Liver (tissue), 9 donors: Measurements from ENCODE around the gene SUSD5. TPM values are rescaled to one million over a fixed set of nuclear protein-coding genes. Genes with fewer than 3 reads are reported as not detected.

Experiments
- DNase-seq: peaks from one replicate; pipeline ENCODE4 v3.0.0-alpha.2; 2017; ENCODE audit warnings: low spot score
- H3K27ac ChIP-seq, 2 donors: one replicate each; pipeline ENCODE4 v1.7.0; 2013; ENCODE audit warnings: inconsistent platforms in 2 of 2, low read length in 2 of 2, control low read depth in 1 of 2, low read depth in 1 of 2, mild to moderate bottlenecking in 1 of 2
- H3K27me3 ChIP-seq, 4 donors: one replicate each; pipeline versions ENCODE4 v1.6.1 to v1.7.0; 2013; ENCODE audit warnings: low read length in 3 of 4, inconsistent platforms in 1 of 4, mild to moderate bottlenecking in 1 of 4, moderate library complexity in 1 of 4; ENCODE audit not compliant: control insufficient read depth in 4 of 4, insufficient read depth in 4 of 4
- H3K36me3 ChIP-seq, 4 donors: one replicate each; pipeline versions ENCODE4 v1.6.1 to v1.7.0; 2013; ENCODE audit warnings: low read length in 3 of 4, mild to moderate bottlenecking in 3 of 4, low read depth in 1 of 4, moderate library complexity in 1 of 4; ENCODE audit not compliant: control insufficient read depth in 4 of 4, insufficient read depth in 3 of 4
- H3K4me1 ChIP-seq, 4 donors: one replicate each; pipeline versions ENCODE4 v1.6.1 to v1.7.0; 2013; ENCODE audit warnings: low read length in 3 of 4, mild to moderate bottlenecking in 3 of 4, moderate library complexity in 1 of 4; ENCODE audit not compliant: control insufficient read depth in 4 of 4, insufficient read depth in 4 of 4
- H3K4me3 ChIP-seq, 3 donors: one replicate each; pipeline versions ENCODE4 v1.6.1 to v1.7.0; 2013; ENCODE audit warnings: low read length in 3 of 3, control low read depth in 1 of 3, low read depth in 1 of 3, mild to moderate bottlenecking in 1 of 3
- H3K9ac ChIP-seq, 2 donors: one replicate each; pipeline ENCODE4 v1.7.0; 2013; ENCODE audit warnings: low read length in 2 of 2, mild to moderate bottlenecking in 2 of 2, moderate library complexity in 2 of 2, control low read depth in 1 of 2, low read depth in 1 of 2
- H3K9me3 ChIP-seq, 4 donors: one replicate each; pipeline versions ENCODE4 v1.6.1 to v1.7.0; 2013; ENCODE audit warnings: low read length in 3 of 4; ENCODE audit not compliant: control insufficient read depth in 4 of 4
- ATF3 ChIP-seq: IDR thresholded peaks from 2 replicates; pipeline ENCODE4 v1.6.1; 2016; ENCODE audit warnings: antibody characterized with exemption
- EGR1 ChIP-seq, 2 donors: IDR thresholded peaks; 2 replicates each; pipeline ENCODE4 v1.6.1; 2016 to 2018; ENCODE audit warnings: antibody characterized with exemption in 2 of 2, low read depth in 2 of 2
- FOXA1 ChIP-seq: IDR thresholded peaks from 2 replicates; pipeline ENCODE4 v1.6.1; 2016; ENCODE audit warnings: antibody characterized with exemption
- FOXA2 ChIP-seq: IDR thresholded peaks from 2 replicates; pipeline ENCODE4 v1.6.1; 2016; ENCODE audit warnings: antibody characterized with exemption
- GABPA ChIP-seq, 2 donors: IDR thresholded peaks in 1 of 2; conservative IDR thresholded peaks in 1 of 2; 2 replicates each; pipeline ENCODE4 v1.6.1; 2016; ENCODE audit warnings: antibody characterized with exemption in 2 of 2, mild to moderate bottlenecking in 1 of 2, moderate library complexity in 1 of 2
- HNF4A ChIP-seq, 2 donors: conservative IDR thresholded peaks; 2 replicates each; pipeline ENCODE4 v1.6.1; 2016; ENCODE audit warnings: antibody characterized with exemption in 2 of 2, mild to moderate bottlenecking in 2 of 2
- HNF4G ChIP-seq: IDR thresholded peaks from 2 replicates; pipeline ENCODE4 v1.6.1; 2016; ENCODE audit warnings: antibody characterized with exemption
- JUND ChIP-seq, 2 donors: IDR thresholded peaks; 2 replicates each; pipeline ENCODE4 v1.6.1; 2016; ENCODE audit warnings: antibody characterized with exemption in 2 of 2
- MAX ChIP-seq: IDR thresholded peaks from 2 replicates; pipeline ENCODE4 v1.6.1; 2016; ENCODE audit warnings: antibody characterized with exemption
- NR2F2 ChIP-seq: IDR thresholded peaks from 2 replicates; pipeline ENCODE4 v1.6.1; 2016; ENCODE audit warnings: antibody characterized with exemption
- RAD21 ChIP-seq, 2 donors: IDR thresholded peaks; 2 replicates each; pipeline ENCODE4 v1.6.1; 2016; ENCODE audit warnings: antibody characterized with exemption in 2 of 2, mild to moderate bottlenecking in 2 of 2
- REST ChIP-seq: IDR thresholded peaks from 2 replicates; pipeline ENCODE4 v1.6.1; 2016; ENCODE audit warnings: antibody characterized with exemption, mild to moderate bottlenecking
- RXRA ChIP-seq, 2 donors: IDR thresholded peaks; 2 replicates each; pipeline ENCODE4 v1.6.1; 2017 to 2018; ENCODE audit warnings: antibody characterized with exemption in 2 of 2, mild to moderate bottlenecking in 1 of 2
- SP1 ChIP-seq: IDR thresholded peaks from 2 replicates; pipeline ENCODE4 v1.6.1; 2018; ENCODE audit warnings: antibody characterized with exemption, mild to moderate bottlenecking
- TAF1 ChIP-seq: conservative IDR thresholded peaks from 2 replicates; pipeline ENCODE4 v1.6.1; 2016; ENCODE audit warnings: antibody characterized with exemption, mild to moderate bottlenecking
- YY1 ChIP-seq: IDR thresholded peaks from 2 replicates; pipeline ENCODE4 v1.6.1; 2016; ENCODE audit warnings: antibody characterized with exemption, mild to moderate bottlenecking
- WGBS: extraction: QIAGEN DNeasy Blood & Tissue Kit; methylation state at CpG from one replicate; pipeline ENCODE4 v1.1.7; 2013; 5-methylcytosine and 5-hydroxymethylcytosine counted together
- polyA plus RNA-seq, 2 donors: library from polyadenylated mRNA; stranded (reverse) in 1 of 2; unstranded in 1 of 2; fragments of 200-250 nt in 1 of 2; fragments of >200 nt in 1 of 2; fragmentation: Nextera tagmentation in 1 of 2; extraction: Ambion mirVana in 1 of 2; gene quantifications; one replicate each; pipeline versions ENCODE4 v1.2.1 to v1.2.3, GENCODE V29; 2013 to 2015
- total RNA-seq, 2 donors: library from RNA; depleted of rRNA; stranded (reverse); fragments of >200 nt; gene quantifications; one replicate each; pipeline ENCODE4 v1.2.3, GENCODE V29; 2014
- TF ChIP-seq, protein P1 (sequence below): IDR thresholded peaks from 2 replicates; pipeline ENCODE4 v1.6.1; 2016; ENCODE audit warnings: antibody characterized with exemption
- TF ChIP-seq, protein P2 (sequence below): fragments of 150-350 bp; IDR thresholded peaks from 2 replicates; pipeline ENCODE4 v1.5.1; 2017; ENCODE audit warnings: improper control_type of control experiment, low read depth, low read length; ENCODE audit not compliant: missing input control
- donor health status: healthy.
- donor health status: healthy.
- donor health status: healthy.
- donor health status: healthy.
- donor health status: healthy.

The SUSD5 gene
- total and polyA plus RNA-seq, 4 donors = 0.08 to 0.21 (median 0.18) TPM

DNA sequence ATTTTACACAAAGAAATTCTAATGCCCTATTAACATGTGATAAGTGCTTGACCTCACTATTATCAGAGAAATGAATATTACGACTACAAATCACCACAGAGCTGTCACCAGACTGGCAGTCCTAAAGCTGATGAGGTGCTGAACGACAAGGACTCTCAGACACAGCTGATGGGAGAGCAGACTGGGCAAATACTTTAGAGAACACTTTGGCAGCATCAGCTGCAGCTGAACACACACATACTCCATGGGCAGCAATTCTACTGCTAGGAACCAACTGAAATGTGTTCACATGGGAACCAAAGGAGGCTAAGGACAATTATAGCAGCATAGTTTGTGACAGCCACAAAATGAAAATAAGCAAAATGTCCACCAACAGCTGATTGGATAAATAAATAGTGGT, 45.5 kb downstream of the SUSD5 start:
- H3K4me3 ChIP-seq = no peak overlapping the region
- DNase-seq = no peak
- no peaks in the 10 kb centered on the region for H3K36me3 ChIP-seq
- no peaks in the 10 kb centered on the region for H3K4me1 ChIP-seq
- TF ChIP-seq, protein P1, sequence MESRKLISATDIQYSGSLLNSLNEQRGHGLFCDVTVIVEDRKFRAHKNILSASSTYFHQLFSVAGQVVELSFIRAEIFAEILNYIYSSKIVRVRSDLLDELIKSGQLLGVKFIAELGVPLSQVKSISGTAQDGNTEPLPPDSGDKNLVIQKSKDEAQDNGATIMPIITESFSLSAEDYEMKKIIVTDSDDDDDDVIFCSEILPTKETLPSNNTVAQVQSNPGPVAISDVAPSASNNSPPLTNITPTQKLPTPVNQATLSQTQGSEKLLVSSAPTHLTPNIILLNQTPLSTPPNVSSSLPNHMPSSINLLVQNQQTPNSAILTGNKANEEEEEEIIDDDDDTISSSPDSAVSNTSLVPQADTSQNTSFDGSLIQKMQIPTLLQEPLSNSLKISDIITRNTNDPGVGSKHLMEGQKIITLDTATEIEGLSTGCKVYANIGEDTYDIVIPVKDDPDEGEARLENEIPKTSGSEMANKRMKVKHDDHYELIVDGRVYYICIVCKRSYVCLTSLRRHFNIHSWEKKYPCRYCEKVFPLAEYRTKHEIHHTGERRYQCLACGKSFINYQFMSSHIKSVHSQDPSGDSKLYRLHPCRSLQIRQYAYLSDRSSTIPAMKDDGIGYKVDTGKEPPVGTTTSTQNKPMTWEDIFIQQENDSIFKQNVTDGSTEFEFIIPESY = no peak
- no peak for TF ChIP-seq FOXA2
- no peak for TF ChIP-seq TAF1
- no peak for TF ChIP-seq REST
- no peak for TF ChIP-seq FOXA1
- H3K9me3 ChIP-seq = no peaks in the 10 kb centered on the region
- no peak overlapping the region for H3K27ac ChIP-seq
- 17% methylated on average over 2 of the region's 2 CpGs for WGBS
- no peak overlapping the region for H3K9ac ChIP-seq
- no peaks in the 10 kb centered on the region for H3K27me3 ChIP-seq

GRCh38 chr3:33171580-33171979, 47.0 kb downstream of the SUSD5 start:
- Histone ChIP-seq H3K4me3 (no peak overlapping the region), H3K4me1 (no peaks in the 10 kb centered on the region), H3K9ac (no peak overlapping the region), H3K36me3 (no peaks in the 10 kb centered on the region), H3K27me3 (no peaks in the 10 kb centered on the region), H3K9me3 (no peaks in the 10 kb centered on the region), H3K27ac (no peak overlapping the region)
- no peak for DNase-seq
- WGBS = 76% methylated on average over 4 of the region's 4 CpGs
- TF ChIP-seq HNF4G (no peak), RAD21 (IDR thresholded peaks at IDR 0.05) (no peak), EGR1 (IDR thresholded peaks at IDR 0.05; ENCODE audit: low read depth in 2 of 2) (no peak), RXRA (IDR thresholded peaks at IDR 0.05) (no peak), GABPA (IDR thresholded peaks at IDR 0.05 in 1 of 2, conservative IDR thresholded peaks at IDR 0.05 in 1 of 2) (no peak), SP1 (no peak), HNF4A (conservative IDR thresholded peaks at IDR 0.05) (no peak), NR2F2 (no peak), FOXA2 (no peak), MAX (no peak), JUND (IDR thresholded peaks at IDR 0.05) (no peak), REST (no peak), ATF3 (no peak), FOXA1 (no peak), TAF1 (no peak), YY1 (no peak)
- TF ChIP-seq, protein P2, sequence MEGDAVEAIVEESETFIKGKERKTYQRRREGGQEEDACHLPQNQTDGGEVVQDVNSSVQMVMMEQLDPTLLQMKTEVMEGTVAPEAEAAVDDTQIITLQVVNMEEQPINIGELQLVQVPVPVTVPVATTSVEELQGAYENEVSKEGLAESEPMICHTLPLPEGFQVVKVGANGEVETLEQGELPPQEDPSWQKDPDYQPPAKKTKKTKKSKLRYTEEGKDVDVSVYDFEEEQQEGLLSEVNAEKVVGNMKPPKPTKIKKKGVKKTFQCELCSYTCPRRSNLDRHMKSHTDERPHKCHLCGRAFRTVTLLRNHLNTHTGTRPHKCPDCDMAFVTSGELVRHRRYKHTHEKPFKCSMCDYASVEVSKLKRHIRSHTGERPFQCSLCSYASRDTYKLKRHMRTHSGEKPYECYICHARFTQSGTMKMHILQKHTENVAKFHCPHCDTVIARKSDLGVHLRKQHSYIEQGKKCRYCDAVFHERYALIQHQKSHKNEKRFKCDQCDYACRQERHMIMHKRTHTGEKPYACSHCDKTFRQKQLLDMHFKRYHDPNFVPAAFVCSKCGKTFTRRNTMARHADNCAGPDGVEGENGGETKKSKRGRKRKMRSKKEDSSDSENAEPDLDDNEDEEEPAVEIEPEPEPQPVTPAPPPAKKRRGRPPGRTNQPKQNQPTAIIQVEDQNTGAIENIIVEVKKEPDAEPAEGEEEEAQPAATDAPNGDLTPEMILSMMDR = no peak
- TF ChIP-seq, protein P1 = no peak
